ENCODE data around the gene CFAP91.
A peak's percentile ranks its signal among the peaks of the same experiment; 100 is the strongest.

The CFAP91 gene

GRCh38 chr3:119702530-119703527, at the start of gene CFAP91:
CFAP91 (plus strand) TSS chr3:119703022; CDS start chr3:119703099, 77 bp downstream.
- intact Hi-C loops (cut with DNase I) = no loop called here
- peak; percentile 89 to 100 (median 94) for DNase-seq

GRCh38 chr3:119653876-119654275, 48.9 kb upstream of the CFAP91 start:
- intact Hi-C loops (cut with DNase I) = no loop called here
- no peak for DNase-seq

- no peak for DNase-seq
- intact Hi-C loops (cut with DNase I) = no loop called here
Measured at GRCh38 chr3:119657887-119658702, 44.7 kb upstream of the CFAP91 start.

- intact Hi-C loops (cut with DNase I) = no loop called here
- no peak for DNase-seq
Measured at GRCh38 chr3:119658994-119659393, 43.8 kb upstream of the CFAP91 start.

- intact Hi-C loops (cut with DNase I) = no loop called here
- no peak for DNase-seq
Measured at GRCh38 chr3:119659606-119660291, 43.1 kb upstream of the CFAP91 start.

- intact Hi-C loops (cut with DNase I) = no loop called here
Measured at GRCh38 chr3:119660474-119661440, 42.1 kb upstream of the CFAP91 start, which contains the start of gene POPDC2. POPDC2 (minus strand) TSS chr3:119660589; CDS start chr3:119660423, 166 bp downstream.

GRCh38 chr3:119662604-119663373, 40.0 kb upstream of the CFAP91 start:
- no peak for DNase-seq

More at GRCh38 chr3:119660474-119661440, 42.1 kb upstream of the CFAP91 start, which contains the start of gene POPDC2:
- no peak for DNase-seq

GRCh38 chr3:119663885-119664284, 38.9 kb upstream of the CFAP91 start:
- intact Hi-C loops (cut with DNase I) = no loop called here
- no peak for DNase-seq

More at GRCh38 chr3:119662604-119663373, 40.0 kb upstream of the CFAP91 start:
- intact Hi-C loops (cut with DNase I) = no loop called here

GRCh38 chr3:119664370-119664769, 38.5 kb upstream of the CFAP91 start:
- no peak for DNase-seq
- intact Hi-C loops (cut with DNase I) = no loop called here

GRCh38 chr3:119664850-119665379, 37.9 kb upstream of the CFAP91 start:
- intact Hi-C loops (cut with DNase I) = no loop called here
- DNase-seq = no peak

GRCh38 chr3:119665954-119666559, 36.8 kb upstream of the CFAP91 start:
- no peak for DNase-seq
- intact Hi-C loops (cut with DNase I) = no loop called here

- DNase-seq = no peak
- intact Hi-C loops (cut with DNase I) = no loop called here
Measured at GRCh38 chr3:119669906-119670570, 32.8 kb upstream of the CFAP91 start.

GRCh38 chr3:119672776-119673175, 30.0 kb upstream of the CFAP91 start:
- DNase-seq = no peak
- intact Hi-C loops (cut with DNase I) = no loop called here

GRCh38 chr3:119673875-119674274, 28.9 kb upstream of the CFAP91 start:
- intact Hi-C loops (cut with DNase I) = no loop called here
- DNase-seq = peak in 3 of 10 donors; percentile 65 to 85 (median 79)

- no peak for DNase-seq
- intact Hi-C loops (cut with DNase I) = no loop called here
Measured at GRCh38 chr3:119675188-119675874, 27.5 kb upstream of the CFAP91 start.

- intact Hi-C loops (cut with DNase I) = no loop called here
- DNase-seq = no peak
Measured at GRCh38 chr3:119676020-119676419, 26.8 kb upstream of the CFAP91 start.
